Globus pallidus (tissue), 1 donor: ENCODE measurements around the gene MBNL1.
"Not testable (repeated sequence)": the region's sequence is repeated elsewhere in the genome, so short reads cannot be mapped to it uniquely, and the experiment has no call there.

ENCODE experiments used
- DNase-seq: peaks from one replicate; pipeline ENCODE4 v3.0.0-alpha.2; 2015; ENCODE audit warnings: low spot score

MBNL1 gene

DNA sequence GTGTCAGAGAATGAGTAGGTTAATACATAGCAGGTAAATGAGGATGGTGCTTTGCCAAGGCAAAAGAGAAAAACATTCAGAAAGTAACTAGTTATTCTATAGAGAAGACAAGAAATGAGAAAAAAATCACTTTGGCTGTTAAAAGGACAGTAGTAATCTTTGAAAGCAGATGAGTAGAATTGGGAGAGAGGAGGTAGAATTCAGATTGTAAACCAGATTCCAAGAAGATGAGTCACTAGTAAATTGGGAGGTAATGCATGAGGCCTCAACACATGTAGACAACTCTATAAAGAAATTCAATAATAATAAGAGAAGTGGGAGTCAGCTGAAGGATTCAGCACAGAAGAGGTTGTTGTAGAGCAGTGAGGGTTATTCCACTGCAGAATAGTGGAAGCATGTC is 81.4 kb downstream of the MBNL1 start:
- no peak for DNase-seq

DNA sequence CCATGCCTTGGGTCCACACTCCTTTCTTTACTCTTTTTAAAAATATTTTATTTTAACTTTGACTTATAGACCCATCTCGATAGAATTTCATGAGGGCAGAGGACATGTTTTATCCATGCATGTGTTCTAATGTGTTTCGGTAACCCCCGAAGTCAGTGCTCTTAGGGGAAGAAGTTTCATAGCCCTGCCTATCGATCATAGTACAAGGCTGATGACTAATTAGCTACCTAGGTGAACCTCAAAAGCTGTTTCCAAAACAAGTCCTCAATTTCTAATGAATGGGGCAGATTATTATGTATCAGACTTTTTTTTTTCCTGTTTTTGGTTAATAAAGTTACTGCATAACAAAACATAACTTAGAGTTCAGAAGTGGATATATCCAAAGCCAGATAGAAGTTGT is 82.0 kb downstream of the MBNL1 start:
- no peak for DNase-seq

DNA sequence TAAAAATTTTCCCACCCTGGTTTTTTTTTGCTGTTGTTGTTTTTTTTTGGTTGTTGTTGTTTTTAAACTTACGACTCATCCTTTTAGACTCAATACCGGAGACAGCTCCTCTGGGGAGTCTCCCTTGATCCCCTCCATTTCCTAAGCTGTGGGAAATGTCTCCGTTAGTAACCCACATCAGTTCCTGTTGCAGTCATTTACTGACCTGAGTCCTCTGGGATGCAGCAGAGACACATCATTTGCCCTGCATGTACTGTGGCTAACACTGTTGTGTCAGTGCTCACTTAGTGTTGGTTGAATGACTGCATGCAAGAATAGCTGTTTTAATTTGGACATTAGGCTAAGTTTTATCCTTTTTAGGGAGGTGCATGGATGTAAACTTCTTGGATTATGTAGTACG is 83.8 kb downstream of the MBNL1 start:
- DNase-seq, result no peak

DNA sequence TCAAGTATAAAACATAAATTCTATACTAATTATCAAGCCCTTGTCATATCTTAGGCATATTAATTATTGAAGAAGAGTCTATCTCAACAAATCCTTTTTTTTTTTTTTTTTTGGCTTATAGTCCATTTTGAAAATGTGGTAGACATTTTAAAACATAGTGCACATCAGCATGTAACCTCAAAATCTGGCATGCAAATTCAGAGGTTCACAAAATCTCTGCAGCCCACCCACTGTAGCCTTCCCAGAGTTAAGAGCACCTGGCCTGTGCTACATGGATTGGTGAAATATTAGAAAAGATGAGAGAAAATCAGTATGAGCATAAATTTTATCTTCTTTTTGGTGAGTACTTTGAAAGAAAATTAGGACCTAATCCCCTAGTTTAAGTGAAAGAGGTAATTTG is 84.8 kb downstream of the MBNL1 start:
- no peak for DNase-seq

DNA sequence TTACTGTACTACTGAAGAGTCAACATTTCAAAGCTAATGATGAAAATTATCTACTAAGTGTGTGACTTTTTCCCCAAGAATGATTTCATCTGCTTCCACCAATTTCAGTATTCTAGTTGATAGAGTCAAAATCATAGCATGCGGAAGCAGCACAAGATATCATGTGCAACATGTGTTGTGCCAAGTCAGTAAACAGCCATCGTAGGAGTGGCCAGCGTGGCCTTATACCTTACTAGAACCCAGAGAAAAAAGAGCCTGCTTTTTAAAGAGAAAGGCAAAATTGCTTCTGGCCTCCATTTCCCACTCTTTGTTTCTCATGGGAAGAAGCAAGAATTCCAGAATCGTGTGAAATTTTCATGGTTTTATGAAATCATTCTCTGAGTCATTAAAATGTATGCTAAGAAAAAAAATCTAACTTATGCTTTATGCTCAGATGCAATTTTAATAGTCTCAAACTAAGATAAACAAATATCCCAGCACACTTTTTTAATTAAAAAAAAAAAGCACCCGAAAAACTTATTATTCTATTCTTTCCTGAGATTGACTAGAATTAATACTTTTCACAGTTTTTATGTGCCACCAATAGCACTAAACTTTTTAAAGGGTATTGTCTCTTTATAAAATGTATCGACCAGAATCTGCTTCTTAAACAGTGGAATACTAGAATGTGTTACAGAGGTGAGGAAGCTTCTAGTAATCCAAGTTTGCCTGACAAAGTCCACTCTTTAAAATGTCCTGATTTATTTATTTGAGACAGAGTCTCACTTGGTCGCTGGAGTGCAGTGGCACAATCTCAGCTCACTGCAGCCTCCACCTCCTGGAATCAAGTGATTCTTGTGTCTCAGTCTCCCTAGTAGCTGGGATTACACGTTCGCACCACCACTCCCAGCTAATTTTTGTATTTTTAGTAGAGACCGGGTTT is 87.3 kb downstream of the MBNL1 start:
- DNase-seq, result no peak

DNA sequence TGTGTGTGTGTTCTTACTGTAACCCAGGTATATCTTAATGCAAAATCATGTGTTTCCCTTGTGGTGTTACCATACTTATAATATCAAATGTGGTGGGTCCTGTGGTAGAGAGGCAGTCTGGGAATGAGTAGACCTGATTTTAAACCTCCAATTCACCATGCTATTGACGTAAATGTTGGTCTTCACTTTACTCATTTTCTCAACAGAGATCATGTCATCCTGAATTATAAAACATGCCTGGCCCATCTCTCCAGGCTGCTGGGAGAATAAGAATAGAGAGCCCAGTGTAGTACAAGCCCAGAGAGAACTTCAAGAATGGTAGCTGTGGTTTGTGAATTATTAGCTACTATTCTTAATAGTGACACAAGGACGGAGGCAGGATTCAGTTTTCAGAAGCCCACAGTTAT is 88.1 kb downstream of the MBNL1 start:
- no peak for DNase-seq

DNA sequence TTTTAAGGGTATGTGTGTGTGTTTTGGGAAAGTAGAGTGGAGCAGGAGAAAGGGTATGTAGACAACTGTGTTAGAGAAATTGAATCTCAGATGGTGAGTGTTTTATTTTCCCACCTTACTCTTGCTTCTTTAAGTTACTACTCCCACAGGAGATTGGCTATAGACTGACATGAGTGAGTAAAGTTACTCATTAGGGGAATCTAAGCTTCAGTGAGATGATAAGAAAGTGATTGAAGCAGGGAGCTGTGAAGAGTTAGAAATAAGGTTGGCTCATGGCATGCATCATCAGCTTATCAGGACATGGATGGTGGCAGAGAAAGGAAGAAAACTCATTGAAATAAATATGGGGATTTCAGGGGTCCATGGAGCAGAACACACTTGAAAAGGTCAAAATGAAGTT is 88.9 kb downstream of the MBNL1 start:
- no peak for DNase-seq

DNA sequence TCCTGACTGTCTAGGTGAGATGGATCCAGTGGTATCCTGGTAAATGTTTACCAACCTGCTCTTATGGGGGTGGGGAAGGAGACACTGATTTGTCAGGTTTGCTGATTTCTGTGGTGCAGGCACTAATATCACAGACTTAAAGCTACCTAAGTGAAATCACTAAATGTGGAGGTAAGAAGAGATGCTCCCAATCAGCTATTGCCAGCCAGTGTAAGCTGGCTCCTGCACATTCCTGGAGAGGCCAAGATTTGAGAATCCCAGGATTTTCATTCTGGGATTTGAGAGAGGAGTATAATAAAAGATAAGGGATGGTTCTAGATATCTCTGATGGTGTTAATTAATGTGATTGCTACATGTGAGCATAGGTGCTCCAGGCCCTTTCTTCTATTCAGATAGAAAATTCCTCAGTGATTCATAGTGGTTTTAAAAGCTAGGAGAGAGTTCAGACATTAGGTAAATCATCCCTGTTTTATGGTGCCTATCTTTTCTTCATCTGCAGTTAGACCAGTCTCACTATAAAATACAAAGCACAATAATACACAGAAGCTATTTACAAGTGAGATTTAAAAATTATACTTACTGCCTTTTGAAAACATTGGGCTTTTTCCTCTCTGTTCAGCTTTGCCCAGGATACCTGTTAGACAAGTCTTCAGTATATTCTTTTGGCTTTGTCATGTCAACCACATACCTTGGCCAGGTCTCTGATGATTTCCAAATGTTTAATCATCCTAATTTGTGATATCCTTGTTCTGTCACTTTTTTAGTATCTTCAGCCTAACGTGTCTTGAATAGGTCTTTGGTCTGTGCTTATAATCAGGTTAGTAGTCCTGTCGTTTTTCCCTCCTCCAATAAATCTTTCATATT is 90.9 kb downstream of the MBNL1 start:
- DNase-seq, result no peak

DNA sequence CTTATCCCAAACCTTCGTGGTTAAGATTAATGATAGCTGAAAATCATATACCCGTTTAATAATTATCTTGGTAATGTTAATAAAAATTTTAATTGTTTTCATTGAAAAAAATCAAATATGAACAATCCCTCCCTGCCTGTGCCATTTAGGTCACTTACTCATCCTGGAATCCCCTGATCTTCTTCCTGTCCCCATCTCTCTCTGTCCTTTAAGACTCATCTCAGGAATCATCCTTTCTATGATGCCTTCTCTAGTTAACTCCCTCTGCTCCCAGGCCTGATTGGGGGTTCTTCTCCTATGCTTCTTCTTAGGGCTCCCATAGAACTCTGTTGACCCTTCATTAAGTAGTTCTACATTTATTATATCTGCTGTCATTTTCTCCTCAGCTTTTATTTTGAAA is 91.6 kb downstream of the MBNL1 start:
- DNase-seq, result no peak

DNA sequence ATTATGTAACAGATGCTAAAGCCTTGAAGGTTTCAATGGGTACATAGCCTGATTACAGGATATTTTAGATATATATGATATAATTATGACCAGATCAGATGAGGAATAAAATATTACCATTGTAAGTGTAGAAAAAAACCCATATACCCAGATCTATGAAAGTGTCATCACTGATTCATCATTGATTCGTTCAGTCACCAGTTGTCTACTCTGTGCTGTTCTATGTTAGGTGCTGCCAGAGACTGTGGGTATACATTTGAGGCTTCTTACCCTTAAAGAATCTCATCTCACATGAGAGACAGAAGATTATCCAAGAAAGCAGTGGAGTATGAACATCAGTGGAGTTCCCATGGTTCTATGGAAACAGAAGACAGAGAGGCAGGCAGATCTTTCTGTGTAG is 92.2 kb downstream of the MBNL1 start:
- no peak for DNase-seq

DNA sequence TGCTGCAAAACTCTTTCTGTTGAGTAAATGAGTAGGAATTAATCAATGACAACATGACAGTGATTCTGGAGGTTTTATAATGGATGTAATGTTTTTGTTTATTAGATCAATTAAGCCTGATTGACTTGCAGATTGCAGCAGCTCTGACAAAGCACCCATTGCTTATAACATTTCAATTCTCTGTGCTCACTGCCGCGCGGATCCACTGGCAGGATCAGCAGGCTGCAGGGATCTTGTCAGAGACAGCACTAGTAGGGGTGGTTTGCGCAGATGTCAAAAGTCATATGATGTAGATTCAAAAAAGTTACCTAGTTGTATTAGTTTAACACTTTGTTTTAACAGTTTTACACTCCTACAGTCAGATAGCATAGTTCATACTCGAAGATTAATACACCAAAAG is 93.4 kb downstream of the MBNL1 start:
- peak; percentile 83 for DNase-seq

DNA sequence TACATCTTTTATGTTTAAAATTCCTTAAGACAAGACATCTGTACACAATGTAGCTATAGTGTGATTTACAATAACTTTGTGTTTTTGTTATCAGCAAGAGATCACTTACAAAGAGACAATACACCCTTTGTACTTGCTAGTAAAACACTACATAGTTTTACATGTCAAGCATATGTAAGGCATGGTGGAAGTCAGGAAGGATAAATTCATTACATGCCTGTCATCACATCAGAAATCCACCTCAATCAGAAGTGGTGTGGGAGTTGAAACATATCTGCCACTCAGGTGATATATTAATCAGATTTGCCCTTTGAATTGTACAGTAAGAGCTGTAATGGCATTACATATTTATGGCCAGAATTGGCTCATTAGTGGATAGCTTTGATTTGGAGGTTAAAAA is 95.5 kb downstream of the MBNL1 start:
- DNase-seq, result no peak

DNA sequence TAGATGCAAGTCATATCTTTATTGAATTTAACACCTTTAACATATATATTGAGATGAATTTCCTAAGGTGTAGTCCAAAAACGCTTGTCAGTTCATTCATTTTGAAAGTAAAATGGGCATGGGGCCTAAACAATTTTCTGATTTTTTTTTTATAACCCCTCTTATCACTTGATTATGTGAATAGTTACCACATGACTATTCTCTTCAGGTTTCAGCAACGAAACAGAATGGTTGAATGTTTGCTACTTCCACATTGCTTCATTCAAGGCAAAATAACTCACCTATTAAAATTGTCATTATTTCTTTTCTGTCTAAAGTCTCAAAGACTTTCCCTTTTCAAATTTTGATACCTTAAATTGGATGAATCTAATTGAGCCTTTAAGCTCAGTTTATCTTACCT is 96.4 kb downstream of the MBNL1 start:
- DNase-seq, result no peak

DNA sequence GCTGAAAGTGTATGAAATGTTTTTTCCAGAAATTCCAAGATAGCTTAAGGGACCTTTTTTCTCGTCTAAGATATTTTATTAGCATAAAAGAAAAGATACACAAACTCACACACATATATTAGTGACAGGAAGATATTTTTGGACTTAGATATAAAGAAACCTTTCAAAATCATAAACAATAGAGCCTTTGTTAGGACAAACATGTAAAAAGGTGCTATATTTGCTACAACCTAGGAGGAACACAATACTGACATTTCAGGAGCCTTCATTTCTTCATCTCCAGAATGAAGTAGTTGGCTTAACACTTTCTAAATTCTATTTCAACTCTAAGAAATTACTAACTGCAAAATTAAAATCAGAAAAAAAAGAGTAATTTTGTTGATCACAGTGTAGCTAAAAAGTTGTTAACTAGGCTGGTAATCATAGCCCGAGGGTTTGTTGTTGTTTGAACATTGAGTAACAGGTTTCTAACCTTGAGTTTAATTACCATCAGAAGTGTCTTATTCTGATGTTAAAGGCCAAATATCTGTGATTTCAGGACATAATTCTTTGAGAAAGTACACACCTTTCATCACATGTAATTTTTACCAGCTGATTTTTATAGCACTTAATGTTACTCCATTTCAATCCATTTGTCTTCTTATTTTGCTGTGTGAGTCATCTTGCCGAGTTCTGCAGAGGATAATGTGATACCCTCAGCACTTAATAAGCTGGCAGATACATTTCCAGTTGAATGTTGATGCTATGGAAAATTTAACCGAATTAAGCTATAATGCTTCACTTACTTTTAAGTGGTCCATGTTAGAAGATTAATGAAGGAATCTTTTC is 97.3 kb downstream of the MBNL1 start:
- no peak for DNase-seq

DNA sequence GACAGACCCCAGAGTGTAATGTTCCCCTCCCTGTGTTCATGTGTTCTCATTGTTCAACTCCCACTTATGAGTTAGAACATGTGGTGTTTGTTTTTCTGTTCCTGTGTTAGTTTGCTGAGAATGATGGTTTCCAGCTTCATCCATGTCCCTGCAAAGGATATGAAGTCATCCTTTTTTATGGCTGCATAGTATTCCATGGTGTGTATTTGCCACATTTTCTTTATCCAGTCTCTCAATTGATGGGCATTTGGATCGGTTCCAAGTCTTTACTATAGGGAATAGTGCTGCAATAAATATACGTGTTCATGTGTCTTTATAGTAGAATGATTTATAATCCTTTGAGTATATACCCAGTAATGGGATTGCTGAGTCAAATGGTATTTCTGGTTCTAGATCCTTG is 98.5 kb downstream of the MBNL1 start:
- not testable (repeated sequence) for DNase-seq

DNA sequence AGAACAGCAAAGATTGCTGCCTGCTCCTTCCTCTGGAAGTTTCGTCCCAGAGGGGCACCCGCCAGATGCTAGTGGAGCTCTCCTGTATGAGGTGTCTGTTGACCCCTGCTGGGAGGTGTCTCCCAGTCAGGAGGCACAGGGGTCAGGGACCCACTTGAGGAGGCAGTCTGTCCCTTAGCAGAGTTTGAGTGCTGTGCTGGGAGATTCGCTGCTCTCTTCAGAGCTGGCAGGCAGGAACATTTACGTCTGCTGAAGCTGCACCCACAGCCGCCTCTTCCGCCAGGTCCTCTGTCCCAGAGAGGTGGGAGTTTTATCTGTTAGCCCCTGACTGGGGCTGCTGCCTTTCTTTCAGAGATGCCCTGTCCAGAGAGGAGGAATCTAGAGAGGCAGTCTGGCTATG is 103.9 kb downstream of the MBNL1 start:
- DNase-seq, result not testable (repeated sequence)

DNA sequence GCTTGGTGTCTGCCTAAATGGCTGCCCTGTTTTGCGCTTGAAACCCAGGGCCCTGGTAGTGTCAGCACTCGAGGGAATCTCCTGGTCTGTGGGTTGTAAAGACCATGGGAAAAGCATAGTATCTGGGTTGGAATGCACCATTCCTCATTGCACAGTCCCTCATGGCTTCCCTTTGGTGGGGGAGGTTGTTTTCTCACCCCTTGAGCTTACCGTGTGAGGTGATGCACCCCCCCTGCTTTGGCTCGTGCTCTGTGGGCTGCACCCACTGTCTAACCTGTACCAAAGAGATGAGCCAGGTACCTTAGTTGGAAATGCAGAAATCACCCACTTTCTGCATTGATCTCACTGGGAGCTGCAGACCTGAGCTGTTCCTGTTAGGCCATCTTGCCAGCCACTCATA is 104.7 kb downstream of the MBNL1 start:
- no peak for DNase-seq

DNA sequence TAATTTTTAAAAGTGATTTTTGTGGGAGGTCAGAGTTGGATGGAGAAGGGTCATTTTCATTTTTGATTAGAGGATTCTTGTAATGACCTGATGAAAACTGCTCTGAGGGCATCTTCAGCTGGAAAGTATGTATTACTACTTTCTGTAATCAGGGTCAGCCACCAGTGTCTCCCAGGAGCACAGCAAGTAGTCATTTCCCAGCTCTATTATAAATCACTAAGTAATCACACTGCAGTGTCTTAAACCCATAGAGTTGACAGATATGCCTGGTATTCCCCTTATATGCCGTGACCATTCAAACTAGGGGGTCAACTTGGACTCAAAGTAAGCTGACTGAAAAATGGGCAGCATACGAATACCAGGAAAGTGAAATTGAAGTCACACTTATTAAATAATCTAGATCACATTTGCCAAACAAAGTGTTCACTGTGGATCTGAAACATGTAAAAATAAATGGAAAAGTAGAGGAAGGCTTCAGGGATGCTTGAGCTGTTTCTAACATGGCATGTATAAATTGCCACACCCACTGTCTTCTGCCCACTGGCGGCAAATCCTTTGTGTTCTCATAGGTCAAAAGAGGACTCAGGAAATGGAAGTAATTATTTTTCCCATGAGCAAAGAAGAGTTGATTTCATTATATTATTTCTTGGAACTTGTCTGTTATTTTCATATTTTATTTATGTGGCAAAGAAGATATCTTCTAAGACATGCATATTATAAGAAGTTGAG is 105.7 kb downstream of the MBNL1 start:
- no peak for DNase-seq

DNA sequence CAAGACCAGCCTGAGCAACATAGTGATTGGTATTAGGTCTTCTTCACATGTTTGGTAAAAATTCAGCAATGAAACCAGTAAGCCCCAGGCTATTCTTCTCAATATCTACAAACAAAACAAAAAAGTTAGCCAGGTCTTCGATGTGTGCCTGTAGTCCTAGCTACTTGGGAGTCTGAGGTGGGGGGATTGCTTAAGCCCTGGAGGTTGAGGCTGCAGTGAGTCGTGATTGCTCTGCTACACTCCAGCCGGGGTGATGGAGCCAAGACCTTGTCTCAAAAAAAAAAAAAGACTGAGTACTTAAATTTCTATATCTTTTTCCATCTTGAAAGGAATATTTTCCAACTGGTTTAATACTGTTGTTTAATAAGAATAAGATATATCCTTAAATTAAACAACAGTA is 106.8 kb downstream of the MBNL1 start:
- no peak for DNase-seq

DNA sequence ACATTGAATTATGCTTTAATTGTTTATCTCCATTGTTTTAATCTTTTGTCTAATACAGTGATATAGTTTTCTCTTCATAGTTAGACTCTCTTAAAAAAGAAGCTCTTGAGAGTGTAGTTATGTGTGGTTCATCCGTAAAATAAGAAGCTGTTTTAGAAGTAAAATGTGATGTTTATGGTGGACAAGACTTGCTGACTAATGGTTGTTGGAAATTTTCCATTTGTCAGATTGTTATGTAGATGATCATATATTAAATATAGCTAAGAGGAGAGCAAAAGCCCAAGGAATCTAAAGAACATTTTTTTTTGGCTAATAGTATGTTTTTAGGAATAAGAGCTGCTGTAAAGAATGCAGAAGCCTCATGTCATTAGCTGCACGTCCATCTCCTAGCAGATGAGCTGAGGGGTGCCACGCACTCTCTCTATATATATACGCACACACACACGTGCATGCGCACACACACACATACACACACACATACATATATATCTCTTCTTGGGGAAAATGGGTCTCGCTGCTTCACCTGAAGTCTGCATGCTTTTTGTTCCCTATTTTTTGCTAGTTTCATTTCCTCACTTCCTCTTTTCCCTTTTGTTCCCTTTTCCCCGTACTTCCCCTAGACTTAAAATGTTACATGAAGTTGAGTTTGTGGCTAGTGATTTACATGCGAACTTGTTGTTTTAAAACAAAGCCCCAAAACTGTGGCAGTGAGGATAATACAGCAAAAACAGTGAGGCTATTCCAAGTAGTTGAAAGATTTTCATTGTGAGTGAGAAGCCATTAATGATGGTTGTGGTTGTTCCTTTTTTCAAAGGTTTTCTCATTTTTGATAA is 107.8 kb downstream of the MBNL1 start:
- DNase-seq, result peak; percentile 72

DNA sequence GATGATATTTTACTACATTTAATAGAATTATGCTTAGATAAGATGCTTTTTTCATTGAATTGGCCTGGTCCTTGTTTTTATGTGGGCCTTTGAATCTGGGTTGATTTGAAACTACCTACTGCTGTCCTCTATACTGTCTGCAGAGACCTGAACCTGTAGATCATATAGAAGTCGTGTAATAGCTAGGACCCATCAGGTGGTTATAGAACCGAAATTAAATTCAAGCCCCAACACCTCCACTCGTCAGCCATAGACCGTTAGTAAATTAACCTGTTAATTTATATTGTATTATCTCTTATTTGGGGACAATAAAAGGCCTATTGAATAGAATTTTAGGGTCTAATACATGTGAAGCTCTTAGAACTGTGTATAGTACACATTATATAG is 108.4 kb downstream of the MBNL1 start:
- no peak for DNase-seq
